ENCODE data around the gene B3GNT4.
"Not testable (repeated sequence)": the region's sequence is repeated elsewhere in the genome, so short reads cannot be mapped to it uniquely, and the experiment has no call there.

Gene B3GNT4

GRCh38 chr12:122189626-122190475 lies 13.7 kb upstream of the B3GNT4 start:
- DNase-seq (ENCODE audit: low read depth), result no peak

GRCh38 chr12:122190842-122191668 lies 12.5 kb upstream of the B3GNT4 start:
- peak; percentile 33 for DNase-seq (ENCODE audit: low read depth)

- no peak for DNase-seq (ENCODE audit: low read depth)
These were observed 11.1 kb upstream of the B3GNT4 start for GRCh38 chr12:122192441-122192840.

- DNase-seq (ENCODE audit: low read depth), result no peak
These were observed 8.7 kb upstream of the B3GNT4 start for GRCh38 chr12:122194804-122195203.

GRCh38 chr12:122195405-122195804 lies 8.1 kb upstream of the B3GNT4 start:
- DNase-seq (ENCODE audit: low read depth), result no peak

- no peak for DNase-seq (ENCODE audit: low read depth)
These were observed 5.9 kb upstream of the B3GNT4 start for GRCh38 chr12:122197612-122197966.

GRCh38 chr12:122199484-122200355 lies 3.8 kb upstream of the B3GNT4 start:
- DNase-seq (ENCODE audit: low read depth), result no peak

GRCh38 chr12:122200541-122201175 lies 2.9 kb upstream of the B3GNT4 start:
- no peak for DNase-seq (ENCODE audit: low read depth)

- no peak for DNase-seq (ENCODE audit: low read depth)
These were observed 2.1 kb upstream of the B3GNT4 start for GRCh38 chr12:122201381-122201780.

GRCh38 chr12:122202017-122202416 lies 1.5 kb upstream of the B3GNT4 start:
- no peak for DNase-seq (ENCODE audit: low read depth)

- not testable (repeated sequence) for DNase-seq (ENCODE audit: low read depth)
These were observed 698 bp upstream of the B3GNT4 start for GRCh38 chr12:122202811-122203210.

- DNase-seq (ENCODE audit: low read depth), result no peak
These were observed 901 bp downstream of the B3GNT4 start for GRCh38 chr12:122204167-122205052.

GRCh38 chr12:122205053-122205925 lies 1.8 kb downstream of the B3GNT4 start:
- DNase-seq (ENCODE audit: low read depth), result no peak

- DNase-seq (ENCODE audit: low read depth), result no peak
These were observed 2.8 kb downstream of the B3GNT4 start for GRCh38 chr12:122206111-122206881.

- DNase-seq (ENCODE audit: low read depth), result no peak
These were observed 3.5 kb downstream of the B3GNT4 start for GRCh38 chr12:122206976-122207375.

GRCh38 chr12:122207391-122207790 lies 3.9 kb downstream of the B3GNT4 start:
- no peak for DNase-seq (ENCODE audit: low read depth)

- DNase-seq (ENCODE audit: low read depth), result no peak
These were observed 4.7 kb downstream of the B3GNT4 start for GRCh38 chr12:122208073-122208820.

- DNase-seq (ENCODE audit: low read depth), result no peak
These were observed 12.3 kb downstream of the B3GNT4 start for GRCh38 chr12:122215771-122216170.

Data from activated T-helper 1 cell treated with Interleukin-2 at 50 U/mL for 16 hours (primary cell).